ENCODE measurements around the gene USF2.

USF2 gene

DNA sequence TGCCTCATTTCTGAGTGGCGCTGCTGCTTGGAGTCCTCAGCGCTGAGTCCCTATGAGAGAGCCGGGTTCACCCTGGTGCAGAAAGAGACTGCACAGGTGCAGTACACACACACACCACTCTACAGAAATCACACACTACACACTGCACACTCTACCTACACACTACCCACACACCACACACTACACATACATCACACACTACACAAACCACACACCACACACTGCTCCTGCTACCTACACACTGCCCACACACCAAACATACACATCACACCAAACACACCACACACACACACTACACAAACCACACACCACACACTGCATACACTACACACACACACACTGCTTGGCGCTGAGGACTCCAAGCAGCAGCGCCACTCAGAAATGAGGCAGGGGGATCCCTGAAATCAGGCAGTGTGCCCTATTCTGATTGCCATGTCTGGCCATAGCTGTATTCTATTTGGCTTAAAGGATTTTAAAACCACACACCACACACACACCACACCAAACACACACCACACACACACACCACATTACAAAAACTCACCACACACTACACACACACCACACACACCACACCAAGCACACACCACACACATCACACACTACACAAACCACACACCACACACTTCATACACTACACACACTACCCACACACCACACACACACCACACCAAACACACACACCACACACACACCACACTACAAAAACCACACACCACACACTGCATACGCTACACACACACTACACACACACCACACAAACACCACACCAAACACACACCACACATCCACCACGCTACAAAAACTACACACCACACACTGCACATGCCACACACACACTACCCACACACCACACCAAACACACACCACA lies 28.1 kb downstream of the USF2 start:
- TF ChIP-seq FOXM1 (IDR thresholded peaks at IDR 0.05; ENCODE audit: borderline replicate concordance, low read depth) (no peak), EGR1 (IDR thresholded peaks at IDR 0.05) (no peak), TAF1 (IDR thresholded peaks at IDR 0.05; ENCODE audit: low read depth) (no peak), RAD21 (IDR thresholded peaks at IDR 0.05; ENCODE audit: low read depth) (no peak), TCF12 (IDR thresholded peaks at IDR 0.05; ENCODE audit: low read depth) (no peak), CEBPB (IDR thresholded peaks at IDR 0.05) (no peak), CREB1 (IDR thresholded peaks at IDR 0.05; ENCODE audit: low read depth) (no peak), NFIC (IDR thresholded peaks at IDR 0.05) (no peak)
- TF ChIP-seq, protein P1, sequence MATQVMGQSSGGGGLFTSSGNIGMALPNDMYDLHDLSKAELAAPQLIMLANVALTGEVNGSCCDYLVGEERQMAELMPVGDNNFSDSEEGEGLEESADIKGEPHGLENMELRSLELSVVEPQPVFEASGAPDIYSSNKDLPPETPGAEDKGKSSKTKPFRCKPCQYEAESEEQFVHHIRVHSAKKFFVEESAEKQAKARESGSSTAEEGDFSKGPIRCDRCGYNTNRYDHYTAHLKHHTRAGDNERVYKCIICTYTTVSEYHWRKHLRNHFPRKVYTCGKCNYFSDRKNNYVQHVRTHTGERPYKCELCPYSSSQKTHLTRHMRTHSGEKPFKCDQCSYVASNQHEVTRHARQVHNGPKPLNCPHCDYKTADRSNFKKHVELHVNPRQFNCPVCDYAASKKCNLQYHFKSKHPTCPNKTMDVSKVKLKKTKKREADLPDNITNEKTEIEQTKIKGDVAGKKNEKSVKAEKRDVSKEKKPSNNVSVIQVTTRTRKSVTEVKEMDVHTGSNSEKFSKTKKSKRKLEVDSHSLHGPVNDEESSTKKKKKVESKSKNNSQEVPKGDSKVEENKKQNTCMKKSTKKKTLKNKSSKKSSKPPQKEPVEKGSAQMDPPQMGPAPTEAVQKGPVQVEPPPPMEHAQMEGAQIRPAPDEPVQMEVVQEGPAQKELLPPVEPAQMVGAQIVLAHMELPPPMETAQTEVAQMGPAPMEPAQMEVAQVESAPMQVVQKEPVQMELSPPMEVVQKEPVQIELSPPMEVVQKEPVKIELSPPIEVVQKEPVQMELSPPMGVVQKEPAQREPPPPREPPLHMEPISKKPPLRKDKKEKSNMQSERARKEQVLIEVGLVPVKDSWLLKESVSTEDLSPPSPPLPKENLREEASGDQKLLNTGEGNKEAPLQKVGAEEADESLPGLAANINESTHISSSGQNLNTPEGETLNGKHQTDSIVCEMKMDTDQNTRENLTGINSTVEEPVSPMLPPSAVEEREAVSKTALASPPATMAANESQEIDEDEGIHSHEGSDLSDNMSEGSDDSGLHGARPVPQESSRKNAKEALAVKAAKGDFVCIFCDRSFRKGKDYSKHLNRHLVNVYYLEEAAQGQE (IDR thresholded peaks at IDR 0.05; ENCODE audit: low read depth), result no peak
- TF ChIP-seq, protein P2, sequence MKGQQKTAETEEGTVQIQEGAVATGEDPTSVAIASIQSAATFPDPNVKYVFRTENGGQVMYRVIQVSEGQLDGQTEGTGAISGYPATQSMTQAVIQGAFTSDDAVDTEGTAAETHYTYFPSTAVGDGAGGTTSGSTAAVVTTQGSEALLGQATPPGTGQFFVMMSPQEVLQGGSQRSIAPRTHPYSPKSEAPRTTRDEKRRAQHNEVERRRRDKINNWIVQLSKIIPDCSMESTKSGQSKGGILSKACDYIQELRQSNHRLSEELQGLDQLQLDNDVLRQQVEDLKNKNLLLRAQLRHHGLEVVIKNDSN (IDR thresholded peaks at IDR 0.05), result no peak
- TF ChIP-seq, protein P3, sequence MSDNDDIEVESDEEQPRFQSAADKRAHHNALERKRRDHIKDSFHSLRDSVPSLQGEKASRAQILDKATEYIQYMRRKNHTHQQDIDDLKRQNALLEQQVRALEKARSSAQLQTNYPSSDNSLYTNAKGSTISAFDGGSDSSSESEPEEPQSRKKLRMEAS (IDR thresholded peaks at IDR 0.05), result no peak

DNA sequence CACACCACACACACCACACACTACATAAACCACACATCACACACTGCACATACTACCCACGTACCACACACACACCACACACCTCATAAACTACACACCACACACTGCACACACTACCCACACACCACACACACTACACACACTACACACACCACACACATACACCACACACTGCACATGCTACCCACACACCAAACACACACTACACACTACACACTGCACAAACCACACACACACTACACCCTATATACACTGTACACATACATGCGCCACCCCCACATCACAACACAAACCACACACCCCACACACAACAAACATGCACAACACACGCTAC lies 28.7 kb downstream of the USF2 start:
- TF ChIP-seq FOXM1 (IDR thresholded peaks at IDR 0.05; ENCODE audit: borderline replicate concordance, low read depth) (no peak), EGR1 (IDR thresholded peaks at IDR 0.05) (no peak), TEAD4 (IDR thresholded peaks at IDR 0.05) (no peak), EP300 (IDR thresholded peaks at IDR 0.05; ENCODE audit: borderline replicate concordance) (no peak), CEBPB (IDR thresholded peaks at IDR 0.05) (no peak), YY1 (IDR thresholded peaks at IDR 0.05; ENCODE audit: low read depth) (no peak), RAD21 (IDR thresholded peaks at IDR 0.05; ENCODE audit: low read depth) (no peak), CREB1 (IDR thresholded peaks at IDR 0.05; ENCODE audit: low read depth) (no peak), TCF12 (IDR thresholded peaks at IDR 0.05; ENCODE audit: low read depth) (no peak)
- TF ChIP-seq, protein P1 (IDR thresholded peaks at IDR 0.05; ENCODE audit: low read depth), result no peak

DNA sequence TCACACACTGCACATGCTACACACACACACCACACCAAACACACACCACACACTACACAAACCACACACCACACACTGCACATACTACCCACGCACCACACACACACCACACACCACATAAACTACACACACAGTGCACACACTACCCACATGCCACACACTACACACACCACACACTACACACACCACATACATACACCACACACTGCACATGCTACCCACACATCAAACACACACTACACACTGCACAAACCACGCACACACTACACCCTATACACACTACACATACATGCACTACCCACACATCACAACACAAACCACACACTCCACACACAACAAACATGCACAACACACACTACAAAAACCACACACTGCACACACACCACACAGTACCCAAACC lies 29.2 kb downstream of the USF2 start:
- TF ChIP-seq CEBPB (IDR thresholded peaks at IDR 0.05), result no peak
- no peak for TF ChIP-seq NFIC (IDR thresholded peaks at IDR 0.05)
- TF ChIP-seq EP300 (IDR thresholded peaks at IDR 0.05; ENCODE audit: borderline replicate concordance), result no peak
- TF ChIP-seq, protein P1 (IDR thresholded peaks at IDR 0.05; ENCODE audit: low read depth), result no peak
- no peak for TF ChIP-seq YY1 (IDR thresholded peaks at IDR 0.05; ENCODE audit: low read depth)
- TF ChIP-seq TAF1 (IDR thresholded peaks at IDR 0.05; ENCODE audit: low read depth), result no peak
- no peak for TF ChIP-seq RAD21 (IDR thresholded peaks at IDR 0.05; ENCODE audit: low read depth)
- TF ChIP-seq, protein P3 (IDR thresholded peaks at IDR 0.05), result no peak
- no peak for TF ChIP-seq TEAD4 (IDR thresholded peaks at IDR 0.05)

DNA sequence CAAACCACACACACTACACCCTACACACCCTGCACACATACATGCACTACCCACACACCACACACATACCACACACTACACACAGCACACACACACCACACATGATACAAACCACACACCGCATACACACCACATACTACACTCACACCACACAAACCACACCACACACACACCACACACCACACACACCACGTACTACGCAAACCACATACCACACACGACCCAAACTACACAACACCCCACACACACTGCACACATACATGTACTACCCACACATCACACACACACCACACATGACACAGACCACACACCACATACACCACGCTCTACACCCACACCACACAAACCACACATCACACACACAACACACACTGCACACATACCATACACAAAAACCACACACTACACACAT lies 29.8 kb downstream of the USF2 start:
- no peak for TF ChIP-seq NFIC (IDR thresholded peaks at IDR 0.05)
- no peak for TF ChIP-seq YY1 (IDR thresholded peaks at IDR 0.05; ENCODE audit: low read depth)
- no peak for TF ChIP-seq TCF12 (IDR thresholded peaks at IDR 0.05; ENCODE audit: low read depth)

Data from Ishikawa (cell line).